ENCODE measurements around the gene PLD6.

Gene PLD6

GRCh38 chr17:17204635-17205231 lies 1.4 kb downstream of the PLD6 start:
- no peak for DNase-seq (ENCODE audit: insufficient read length, low spot score)

DNA sequence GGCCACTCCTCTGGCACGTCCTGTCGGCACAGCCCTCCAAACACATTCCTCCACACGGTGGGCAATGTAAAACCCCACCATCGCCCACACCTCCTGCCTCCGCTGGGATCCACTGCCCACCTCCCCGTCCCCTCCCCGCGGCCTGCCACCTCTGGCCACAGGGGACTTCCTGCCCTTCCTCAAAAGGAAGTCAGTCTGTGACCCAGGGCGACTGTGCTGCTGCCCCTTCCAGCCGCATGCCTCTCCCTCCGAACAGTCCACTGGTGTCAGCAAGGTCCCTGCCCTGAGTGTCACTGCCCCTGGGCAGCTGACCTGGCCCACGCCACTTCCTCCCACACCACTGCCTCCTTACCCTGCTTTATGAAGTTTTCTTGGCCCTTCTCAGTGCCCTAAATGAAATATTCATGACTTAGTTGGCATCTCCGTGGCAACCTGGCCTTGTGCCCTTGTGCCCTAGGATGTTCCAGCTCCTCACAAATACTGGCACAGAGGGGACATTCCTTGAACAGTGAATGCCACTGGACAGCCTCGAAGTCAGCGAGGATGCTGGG lies 2.0 kb downstream of the PLD6 start:
- no peak for DNase-seq (ENCODE audit: insufficient read length, low spot score)

More at GRCh38 chr17:17204635-17205231, 1.4 kb downstream of the PLD6 start:
- no peak for FAIRE-seq
- no peak for TF ChIP-seq CTCF (IDR thresholded peaks at IDR 0.05; ENCODE audit: insufficient read depth, missing control alignments)

DNA sequence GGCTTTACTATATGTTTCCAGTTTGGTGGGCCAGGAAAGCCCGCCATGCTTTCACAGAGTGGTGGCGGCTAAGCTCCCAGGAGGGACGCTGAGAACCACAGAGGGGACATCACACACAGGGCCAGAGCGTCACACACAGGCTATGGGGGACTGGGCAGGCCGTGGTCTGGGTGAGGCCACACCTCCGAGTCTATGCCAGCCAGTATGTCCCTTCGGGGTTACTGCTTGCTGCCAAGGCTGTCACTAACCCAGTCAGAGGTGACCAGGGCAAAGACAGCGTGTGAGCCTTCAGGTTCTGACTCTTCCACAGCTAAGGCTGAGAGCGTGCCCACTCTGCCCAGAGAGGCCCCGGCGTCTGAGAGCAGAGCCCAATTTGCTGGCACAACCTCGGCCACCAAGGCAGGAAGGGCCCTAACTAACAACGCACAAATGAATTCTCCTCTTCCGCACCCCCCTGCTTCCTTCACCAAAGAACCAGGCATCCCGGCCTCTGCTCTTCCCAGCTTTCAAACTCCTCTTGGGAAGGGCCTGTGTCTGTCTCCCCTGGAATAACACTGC lies 2.9 kb downstream of the PLD6 start:
- no peak for DNase-seq (ENCODE audit: insufficient read length, low spot score)
- TF ChIP-seq CTCF (IDR thresholded peaks at IDR 0.05; ENCODE audit: insufficient read depth, missing control alignments) = no peak
- FAIRE-seq = no peak

More for the DNA sequence above, 2.0 kb downstream of the PLD6 start:
- FAIRE-seq = no peak
- TF ChIP-seq CTCF (IDR thresholded peaks at IDR 0.05; ENCODE audit: insufficient read depth, missing control alignments) = no peak

DNA sequence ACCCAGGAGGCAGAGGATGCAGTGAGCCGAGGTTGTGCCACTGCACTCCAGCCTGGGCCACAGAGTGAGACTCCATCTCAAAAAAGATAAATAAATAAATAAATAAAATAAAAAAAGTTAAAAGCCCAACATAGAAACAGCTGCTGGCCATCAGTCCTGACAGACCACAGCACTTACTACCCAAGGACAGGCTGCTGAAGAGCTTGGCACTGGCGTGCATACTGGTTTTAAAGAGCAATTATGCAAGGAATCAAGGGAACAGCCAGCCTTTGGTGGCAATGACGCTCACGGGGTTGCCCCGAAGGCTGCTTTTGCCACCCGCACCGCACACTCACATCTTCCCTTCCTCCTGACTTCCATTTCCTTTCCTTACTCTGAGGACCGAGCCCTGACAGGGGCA lies 4.2 kb downstream of the PLD6 start:
- FAIRE-seq = no peak
- DNase-seq (ENCODE audit: insufficient read length, low spot score) = no peak
- no peak for TF ChIP-seq CTCF (IDR thresholded peaks at IDR 0.05; ENCODE audit: insufficient read depth, missing control alignments)

DNA sequence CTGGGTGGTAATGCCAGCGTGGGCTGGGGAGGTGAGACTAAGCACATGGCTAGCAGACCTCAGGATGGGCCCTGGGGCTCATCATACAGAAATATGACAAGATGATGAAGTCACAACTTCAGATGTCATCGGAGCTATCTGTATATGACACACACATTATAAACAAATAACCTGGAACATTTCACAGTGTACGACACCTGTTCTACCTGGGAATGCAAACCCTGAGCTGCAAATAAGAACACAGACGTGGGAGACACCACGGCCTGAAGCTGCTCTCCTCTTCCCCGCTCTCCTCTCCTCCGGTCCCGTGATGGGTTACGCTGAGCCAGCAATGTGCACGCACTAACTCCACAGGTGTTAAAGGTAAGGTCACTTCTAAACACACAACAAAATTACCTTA lies 4.9 kb downstream of the PLD6 start:
- DNase-seq (ENCODE audit: insufficient read length, low spot score) (no peak), FAIRE-seq (no peak)
- no peak for TF ChIP-seq CTCF (IDR thresholded peaks at IDR 0.05; ENCODE audit: insufficient read depth, missing control alignments)

DNA sequence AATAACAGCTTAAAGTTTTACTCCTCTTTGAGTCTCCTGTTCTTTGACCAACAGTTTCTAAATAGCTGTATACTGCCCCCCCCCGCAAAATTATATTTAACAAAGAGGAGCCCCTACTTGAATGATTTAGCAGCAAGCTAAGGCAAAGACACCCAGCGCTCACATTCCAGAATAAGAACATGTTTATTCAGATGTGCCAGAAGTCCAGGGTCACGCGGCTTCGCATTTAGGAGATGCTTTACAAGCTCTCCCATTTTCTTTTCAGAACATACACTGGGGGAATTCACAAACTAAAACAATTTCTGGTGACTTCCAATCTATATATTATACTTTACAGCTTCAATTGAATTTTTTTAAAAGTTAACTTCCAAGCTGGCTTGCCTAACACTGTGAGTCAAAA lies 5.3 kb downstream of the PLD6 start:
- FAIRE-seq = no peak
- DNase-seq (ENCODE audit: insufficient read length, low spot score) = no peak
- no peak for TF ChIP-seq CTCF (IDR thresholded peaks at IDR 0.05; ENCODE audit: insufficient read depth, missing control alignments)

DNA sequence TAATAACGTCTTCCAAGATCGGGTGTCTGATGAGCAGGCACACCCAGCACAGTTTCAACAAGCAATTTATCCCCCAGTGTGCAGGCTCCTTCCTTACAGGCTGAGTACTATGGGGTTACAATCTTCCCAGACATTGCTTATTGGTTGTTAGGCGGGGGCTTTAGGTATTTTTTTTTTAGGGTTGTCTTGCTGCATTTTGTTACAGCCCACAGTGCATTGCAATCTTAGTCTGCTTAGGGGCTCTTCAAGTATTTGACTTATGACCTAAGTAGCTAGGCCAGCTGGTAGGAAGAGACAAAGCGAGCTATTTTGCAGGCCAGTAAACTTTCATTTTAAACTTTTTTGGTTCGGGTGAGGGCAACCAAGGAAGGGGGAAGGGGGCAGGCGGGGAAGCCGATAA lies 5.8 kb downstream of the PLD6 start:
- DNase-seq (ENCODE audit: insufficient read length, low spot score) = no peak
- no peak for TF ChIP-seq CTCF (IDR thresholded peaks at IDR 0.05; ENCODE audit: insufficient read depth, missing control alignments)
- no peak for FAIRE-seq
